K562 (cell line): ENCODE measurements around the gene SH3TC1. TPM values are rescaled to one million over a fixed set of nuclear protein-coding genes. Genes with fewer than 3 reads are reported as not detected.

Experiments used
- ATAC-seq: fragments of 200-7000 bp; cut with Tn5 transposase; 3 replicates; pipeline ENCODE4 v1.9.1; 2020; ENCODE audit warnings: moderate library complexity
- BruUV-seq: library from RNA; stranded (reverse); fragments of 400-500 nt; replicated peaks from 2 replicates; lab custom pipeline; 2021; lab: Mats Ljungman, UMichigan
- CTCF ChIA-PET: fragments of 300-600 bp; formaldehyde crosslinking; extraction: SDS; loops from one replicate; lab custom pipeline; 2021; ENCODE audit warnings: low intra/inter-chr PET ratio; lab: Yijun Ruan, JAX
- POLR2A ChIA-PET: fragments of 300-600, 350-650 bp; sonication (Branson Sonifier 250); formaldehyde crosslinking; extraction: SDS; loops from one replicate; lab custom pipeline; 2021; ENCODE audit warnings: antibody characterized with exemption, inconsistent platforms; lab: Yijun Ruan, JAX
- DNase-seq, 4 experiments: peaks; one replicate each; pipeline versions ENCODE4 v3.0.0 to v3.0.0-alpha.2; 2011 to 2018; ENCODE audit warnings: low spot score in 3 of 4, mixed read lengths in 3 of 4; ENCODE audit errors: extremely low read depth in 1 of 4
- FAIRE-seq: peaks from 2 replicates; lab custom pipeline; 2011; peaks lifted over from hg19 to GRCh38; lab: Jason Lieb, UNC
- H2AFZ ChIP-seq: 2 replicates; pipeline ENCODE4 v1.6.0; 2011; ENCODE audit warnings: low read depth, low read length, control low read depth, inconsistent platforms
- H3K27ac ChIP-seq: fragments of 200-600 bp; 3 replicates; pipeline ENCODE4 v1.8.0; 2011; ENCODE audit warnings: low read depth, mild to moderate bottlenecking, control low read depth, inconsistent platforms, low read length, moderate library complexity, mixed read lengths; ENCODE audit errors: extremely low read depth
- H3K27me3 ChIP-seq, 2 experiments: fragments of 300-600 bp in 1 of 2; 2 replicates in 1 of 2; 3 replicates in 1 of 2; pipeline versions ENCODE4 v1.6.0 to v1.8.0; 2011; ENCODE audit warnings: inconsistent platforms in 2 of 2, low read length in 2 of 2, mild to moderate bottlenecking in 1 of 2, mixed read lengths in 1 of 2, moderate library complexity in 1 of 2; ENCODE audit not compliant: control insufficient read depth in 2 of 2, insufficient read depth in 2 of 2
- H3K36me3 ChIP-seq: fragments of 300-600 bp; 3 replicates; pipeline ENCODE4 v1.8.0; 2011; ENCODE audit warnings: mild to moderate bottlenecking, low read length, inconsistent platforms; ENCODE audit not compliant: control insufficient read depth, insufficient read depth
- H3K4me1 ChIP-seq, 2 experiments: fragments of 200-600 bp in 1 of 2; replicated peaks in 1 of 2; 2 replicates in 1 of 2; 3 replicates in 1 of 2; pipeline versions ENCODE4 v1.5.1 to v1.8.0; 2011; ENCODE audit warnings: inconsistent platforms in 2 of 2, low read length in 2 of 2, mild to moderate bottlenecking in 1 of 2, mixed read lengths in 1 of 2, moderate library complexity in 1 of 2; ENCODE audit not compliant: control insufficient read depth in 2 of 2, insufficient read depth in 2 of 2
- H3K4me2 ChIP-seq: 2 replicates; pipeline ENCODE4 v1.6.1; 2011; ENCODE audit warnings: low read length, control low read depth, inconsistent platforms, mixed read lengths; ENCODE audit not compliant: insufficient read depth
- H3K4me3 ChIP-seq: fragments of 200-600 bp; sonication (generic), shearing (Covaris generic); 2 replicates; pipeline ENCODE4 v1.5.1; 2016; ENCODE audit warnings: control low read depth, inconsistent platforms
- H3K79me2 ChIP-seq: fragments of 200-600 bp; 3 replicates; pipeline ENCODE4 v1.8.0; 2011; ENCODE audit warnings: low read length, inconsistent platforms; ENCODE audit not compliant: control insufficient read depth, insufficient read depth
- H3K9ac ChIP-seq, 2 experiments: 2 replicates each; pipeline versions ENCODE4 v1.6.0 to v1.6.1; 2011; ENCODE audit warnings: low read depth in 2 of 2, low read length in 2 of 2, control low read depth in 1 of 2, inconsistent platforms in 1 of 2, mild to moderate bottlenecking in 1 of 2, mixed read lengths in 1 of 2; ENCODE audit not compliant: insufficient read depth in 1 of 2
- H3K9me1 ChIP-seq: one replicate; pipeline ENCODE4 v1.6.0; 2011; ENCODE audit warnings: inconsistent platforms, mild to moderate bottlenecking, low read length, moderate library complexity; ENCODE audit not compliant: control insufficient read depth, insufficient read depth
- H3K9me3 ChIP-seq: replicated peaks from 2 replicates; pipeline ENCODE4 v1.5.1; 2011; ENCODE audit warnings: low read depth, low read length, inconsistent platforms; ENCODE audit not compliant: control insufficient read depth, insufficient read depth
- H4K20me1 ChIP-seq: replicated peaks from 2 replicates; pipeline ENCODE4 v1.6.1; 2011; ENCODE audit warnings: low read length, inconsistent platforms, mixed read lengths; ENCODE audit not compliant: control insufficient read depth, insufficient read depth
- CCNT2 ChIP-seq: IDR thresholded peaks from 2 replicates; pipeline ENCODE4 v1.6.1; 2011; ENCODE audit warnings: borderline replicate concordance, low read depth, mild to moderate bottlenecking, moderate library complexity, mixed read lengths, low read length; ENCODE audit not compliant: insufficient read length; ENCODE audit errors: extremely low read depth
- DNMT1 ChIP-seq: fragments of 450-650 bp; IDR thresholded peaks from 2 replicates; pipeline ENCODE4 v1.6.1; 2016; ENCODE audit warnings: antibody characterized with exemption, mild to moderate bottlenecking
- EP300 ChIP-seq: IDR thresholded peaks from 2 replicates; pipeline ENCODE4 v1.6.1; 2012; ENCODE audit warnings: low read length, improper control_type of control experiment
- MTA1 ChIP-seq: fragments of 450-650 bp; IDR thresholded peaks from 2 replicates; pipeline ENCODE4 v1.6.1; 2017; ENCODE audit warnings: borderline replicate concordance
- OTX1 ChIP-seq: fragments of 450-650 bp; formaldehyde crosslinking; IDR thresholded peaks from 2 replicates; pipeline ENCODE4 v1.4.0; 2022; ENCODE audit warnings: mild to moderate bottlenecking
- SAP30 ChIP-seq: fragments of 200-600 bp; sonication (generic); IDR thresholded peaks from 2 replicates; pipeline ENCODE4 v1.6.1; 2012; ENCODE audit warnings: borderline replicate concordance, low read depth, mild to moderate bottlenecking, moderate library complexity, low read length, control low read depth, inconsistent platforms; ENCODE audit not compliant: insufficient read depth, poor library complexity, severe bottlenecking
- SRF ChIP-seq, 2 experiments: fragments of 250-450, 450-650 bp in 1 of 2; sonication (Bioruptor Pico) in 1 of 2; sonication (generic) in 1 of 2; formaldehyde crosslinking; IDR thresholded peaks; 2 replicates each; pipeline versions ENCODE4 v1.5.0 to v1.5.1; 2020 to 2022; ENCODE audit warnings: mild to moderate bottlenecking in 1 of 2, missing genetic modification reagents in 1 of 2
- SRSF3 ChIP-seq: fragments of 200-400 bp; formaldehyde crosslinking; IDR thresholded peaks from 2 replicates; pipeline ENCODE4 v1.6.1; 2016; ENCODE audit warnings: mild to moderate bottlenecking, low read length, moderate library complexity; ENCODE audit not compliant: insufficient read depth
- STAG1 ChIP-seq: sonication (generic); formaldehyde crosslinking; IDR thresholded peaks from 2 replicates; pipeline ENCODE4 v1.5.0; 2020; ENCODE audit warnings: missing genetic modification reagents, borderline replicate concordance
- WGBS: fragments of 100-300 bp; shearing (Covaris generic); methylation state at CpG from one replicate; pipeline ENCODE4 v1.1.6; 2016; ENCODE audit warnings: low coverage, mixed read lengths; ENCODE audit not compliant: insufficient coverage; ENCODE audit errors: missing lambda C conversion rate; 5-methylcytosine and 5-hydroxymethylcytosine counted together
- in situ Hi-C: fragments of 300-500 bp; cut with MboI; formaldehyde crosslinking; loops from 4 replicates; pipeline ENCODE4 v1.15.0; 2018; ENCODE audit warnings: inconsistent platforms, mixed read lengths
- intact Hi-C: fragments of 100-400 bp; cut with micrococcal nuclease; formaldehyde crosslinking; loops from 2 replicates; pipeline ENCODE4 v1.14.2; 2022
- polyA plus RNA-seq, 8 experiments: library from polyadenylated mRNA; depleted of rRNA in 4 of 8; stranded (reverse) in 5 of 8; unstranded in 3 of 8; fragments of >200 nt; fragmentation: Nextera tagmentation in 2 of 8; fragmentation: Illumina TruSeq in 1 of 8; extraction: Ambion mirVana in 2 of 8; extraction: Trizol in 1 of 8; gene quantifications; 2 replicates each; pipeline versions ENCODE4 v1.2.1 to v1.2.3, GENCODE V29; 2011 to 2014; ENCODE audit warnings: inconsistent platforms in 1 of 8, missing spikeins in 1 of 8
- total RNA-seq, 7 experiments: library from RNA; depleted of rRNA in 6 of 7; stranded (reverse); fragments of >200 nt in 6 of 7; fragmentation: Illumina TruSeq in 2 of 7; extraction: Trizol in 2 of 7; gene quantifications; 2 replicates each; pipeline versions ENCODE4 v1.2.1 to v1.2.3, GENCODE V29; 2011 to 2021; ENCODE audit warnings: low replicate concordance in 1 of 7
- TF ChIP-seq, protein P1 (sequence below): sonication (generic); formaldehyde crosslinking; IDR thresholded peaks from 2 replicates; pipeline ENCODE4 v1.8.0; 2022; ENCODE audit warnings: mild to moderate bottlenecking, low read depth, missing genetic modification reagents
- TF ChIP-seq, protein P2 (sequence below): fragments of 250-450 bp; sonication (Bioruptor Pico); IDR thresholded peaks from 2 replicates; pipeline ENCODE4 v1.4.0; 2020; ENCODE audit warnings: mild to moderate bottlenecking, moderate library complexity, borderline replicate concordance

The SH3TC1 gene
- total and polyA plus RNA-seq, 9 of the 15 experiments (the other 6 are each of a cell fraction or from before 2014, with no cell fraction given), result 0.04 to 2.1 (median 0.48) TPM; not detected in 1

DNA sequence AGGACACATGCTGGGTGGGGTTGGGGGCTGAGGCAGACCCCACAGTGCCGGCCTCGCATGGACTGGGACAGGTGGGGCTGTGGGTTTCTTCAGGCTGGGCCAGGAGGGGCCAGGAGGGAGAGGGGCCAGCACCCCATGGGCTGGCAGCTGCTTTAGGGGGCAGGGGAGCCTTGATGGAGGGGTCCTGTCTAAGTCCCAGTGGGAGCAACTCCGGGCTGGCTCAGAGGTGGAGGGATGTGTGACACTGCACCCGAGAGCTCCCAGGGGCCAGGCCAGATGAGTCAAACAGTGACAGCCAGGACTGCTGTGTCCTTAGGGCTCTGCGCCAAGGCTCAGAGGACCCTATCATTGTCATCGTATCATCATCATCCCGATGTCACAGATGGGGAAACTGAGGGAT is 36.1 kb upstream of the SH3TC1 start:
- ATAC-seq (no peak), FAIRE-seq (no peak), DNase-seq (no peak)
- Histone ChIP-seq H2AFZ (no peak overlapping the region), H3K9me3 (peaks cover 1% of the 10 kb centered on the region), H3K4me2 (no peak overlapping the region), H3K4me3 (no peak overlapping the region), H3K4me1 (peaks cover 0 to 15% of the 10 kb centered on the region in 2 experiments; a peak in 2 of 5 replicates), H4K20me1 (peaks cover under 1% of the 10 kb centered on the region), H3K36me3 (no peaks in the 10 kb centered on the region), H3K27ac (no peak overlapping the region), H3K9me1 (no peaks in the 10 kb centered on the region), H3K9ac (no peak overlapping the region), H3K79me2 (no peaks in the 10 kb centered on the region), H3K27me3 (peaks cover 17 to 57% of the 10 kb centered on the region in 2 experiments; a peak in 4 of 5 replicates)
- BruUV-seq, result no TSS peak
- in situ Hi-C loops, result loop anchor here (10.0 kb wide), 1 partner anchor 242 kb away; no protein-coding TSS in a partner anchor
- ChIA-PET POLR2A (no interaction called here), CTCF (no interaction called here)
- intact Hi-C loops, result no loop called here
- TF ChIP-seq EP300, result no peak
- TF ChIP-seq DNMT1, result no peak
- no peak for TF ChIP-seq STAG1 (CRISPR knock-in tag)
- TF ChIP-seq CCNT2, result no peak
- TF ChIP-seq, protein P1, sequence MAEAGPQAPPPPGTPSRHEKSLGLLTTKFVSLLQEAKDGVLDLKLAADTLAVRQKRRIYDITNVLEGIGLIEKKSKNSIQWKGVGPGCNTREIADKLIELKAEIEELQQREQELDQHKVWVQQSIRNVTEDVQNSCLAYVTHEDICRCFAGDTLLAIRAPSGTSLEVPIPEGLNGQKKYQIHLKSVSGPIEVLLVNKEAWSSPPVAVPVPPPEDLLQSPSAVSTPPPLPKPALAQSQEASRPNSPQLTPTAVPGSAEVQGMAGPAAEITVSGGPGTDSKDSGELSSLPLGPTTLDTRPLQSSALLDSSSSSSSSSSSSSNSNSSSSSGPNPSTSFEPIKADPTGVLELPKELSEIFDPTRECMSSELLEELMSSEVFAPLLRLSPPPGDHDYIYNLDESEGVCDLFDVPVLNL, result no peak
- TF ChIP-seq, protein P2, sequence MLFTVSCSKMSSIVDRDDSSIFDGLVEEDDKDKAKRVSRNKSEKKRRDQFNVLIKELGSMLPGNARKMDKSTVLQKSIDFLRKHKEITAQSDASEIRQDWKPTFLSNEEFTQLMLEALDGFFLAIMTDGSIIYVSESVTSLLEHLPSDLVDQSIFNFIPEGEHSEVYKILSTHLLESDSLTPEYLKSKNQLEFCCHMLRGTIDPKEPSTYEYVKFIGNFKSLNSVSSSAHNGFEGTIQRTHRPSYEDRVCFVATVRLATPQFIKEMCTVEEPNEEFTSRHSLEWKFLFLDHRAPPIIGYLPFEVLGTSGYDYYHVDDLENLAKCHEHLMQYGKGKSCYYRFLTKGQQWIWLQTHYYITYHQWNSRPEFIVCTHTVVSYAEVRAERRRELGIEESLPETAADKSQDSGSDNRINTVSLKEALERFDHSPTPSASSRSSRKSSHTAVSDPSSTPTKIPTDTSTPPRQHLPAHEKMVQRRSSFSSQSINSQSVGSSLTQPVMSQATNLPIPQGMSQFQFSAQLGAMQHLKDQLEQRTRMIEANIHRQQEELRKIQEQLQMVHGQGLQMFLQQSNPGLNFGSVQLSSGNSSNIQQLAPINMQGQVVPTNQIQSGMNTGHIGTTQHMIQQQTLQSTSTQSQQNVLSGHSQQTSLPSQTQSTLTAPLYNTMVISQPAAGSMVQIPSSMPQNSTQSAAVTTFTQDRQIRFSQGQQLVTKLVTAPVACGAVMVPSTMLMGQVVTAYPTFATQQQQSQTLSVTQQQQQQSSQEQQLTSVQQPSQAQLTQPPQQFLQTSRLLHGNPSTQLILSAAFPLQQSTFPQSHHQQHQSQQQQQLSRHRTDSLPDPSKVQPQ (CRISPR knock-in tag), result no peak
- no peak for TF ChIP-seq SAP30
- TF ChIP-seq MTA1, result no peak
- no peak for TF ChIP-seq SRSF3
- no peak for TF ChIP-seq OTX1 (CRISPR knock-in tag)
- TF ChIP-seq SRF (CRISPR knock-in tag; IDR thresholded peaks at IDR 0.05), result no peak
- WGBS, result 2% methylated on average over 7 of the region's 7 CpGs
